ENCODE data around the gene SLC9A3.
A peak's percentile ranks its signal among the peaks of the same experiment; 100 is the strongest.

Gene SLC9A3

DNA sequence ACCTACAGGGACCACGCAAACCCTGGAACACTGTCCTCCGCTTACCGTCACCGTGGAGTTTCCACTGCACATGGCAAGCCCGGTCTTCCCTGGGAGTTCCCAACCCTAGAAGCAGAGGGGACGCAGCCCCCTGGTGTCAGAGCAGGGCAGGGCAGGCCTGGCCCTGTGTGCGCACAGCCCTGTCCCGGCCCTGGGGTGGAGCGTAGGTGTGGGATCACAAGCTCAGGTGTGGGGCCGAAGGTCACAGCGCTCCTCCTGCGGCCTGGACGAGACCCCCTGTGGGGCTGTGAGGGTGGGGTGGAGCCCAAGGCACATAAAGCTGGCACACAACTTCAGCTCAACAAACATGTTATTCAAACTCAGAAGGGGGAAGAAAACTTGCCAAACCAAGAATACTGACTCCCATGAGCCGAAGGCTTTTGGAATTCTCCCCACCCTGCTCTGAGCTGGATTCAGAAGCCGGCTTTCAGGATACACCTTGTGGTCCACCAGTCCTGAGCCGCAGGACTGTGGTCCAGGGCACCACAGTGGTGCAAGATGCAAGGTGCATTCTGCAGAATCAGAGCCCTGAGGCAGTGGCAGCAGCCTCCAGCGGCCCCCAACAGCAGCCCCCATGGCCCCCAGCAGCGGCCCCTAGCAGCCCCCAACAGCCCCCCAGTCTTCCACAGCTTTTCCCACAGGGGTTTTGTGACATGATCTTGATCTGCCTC, 93.1 kb downstream of the SLC9A3 start:
- Histone ChIP-seq H3K4me1 (ENCODE audit: insufficient read depth, poor library complexity, severe bottlenecking) (peaks cover 4% of the 10 kb centered on the region), H3K4me3 (ENCODE audit: severe bottlenecking) (no peak overlapping the region), H3K27ac (ENCODE audit: poor library complexity, severe bottlenecking) (no peak overlapping the region), H3K9me3 (ENCODE audit: severe bottlenecking) (no peaks in the 10 kb centered on the region), H3K27me3 (ENCODE audit: insufficient read depth, poor library complexity, severe bottlenecking) (no peaks in the 10 kb centered on the region), H3K36me3 (ENCODE audit: low read depth) (no peaks in the 10 kb centered on the region)
- DNase-seq (ENCODE audit: low spot score) (peak; percentile 82), ATAC-seq (ENCODE audit: low read depth) (peak; percentile 88)
- TF ChIP-seq, protein P1, sequence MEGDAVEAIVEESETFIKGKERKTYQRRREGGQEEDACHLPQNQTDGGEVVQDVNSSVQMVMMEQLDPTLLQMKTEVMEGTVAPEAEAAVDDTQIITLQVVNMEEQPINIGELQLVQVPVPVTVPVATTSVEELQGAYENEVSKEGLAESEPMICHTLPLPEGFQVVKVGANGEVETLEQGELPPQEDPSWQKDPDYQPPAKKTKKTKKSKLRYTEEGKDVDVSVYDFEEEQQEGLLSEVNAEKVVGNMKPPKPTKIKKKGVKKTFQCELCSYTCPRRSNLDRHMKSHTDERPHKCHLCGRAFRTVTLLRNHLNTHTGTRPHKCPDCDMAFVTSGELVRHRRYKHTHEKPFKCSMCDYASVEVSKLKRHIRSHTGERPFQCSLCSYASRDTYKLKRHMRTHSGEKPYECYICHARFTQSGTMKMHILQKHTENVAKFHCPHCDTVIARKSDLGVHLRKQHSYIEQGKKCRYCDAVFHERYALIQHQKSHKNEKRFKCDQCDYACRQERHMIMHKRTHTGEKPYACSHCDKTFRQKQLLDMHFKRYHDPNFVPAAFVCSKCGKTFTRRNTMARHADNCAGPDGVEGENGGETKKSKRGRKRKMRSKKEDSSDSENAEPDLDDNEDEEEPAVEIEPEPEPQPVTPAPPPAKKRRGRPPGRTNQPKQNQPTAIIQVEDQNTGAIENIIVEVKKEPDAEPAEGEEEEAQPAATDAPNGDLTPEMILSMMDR (IDR thresholded peaks at IDR 0.05; ENCODE audit: poor library complexity, severe bottlenecking): peak; percentile 79

DNA sequence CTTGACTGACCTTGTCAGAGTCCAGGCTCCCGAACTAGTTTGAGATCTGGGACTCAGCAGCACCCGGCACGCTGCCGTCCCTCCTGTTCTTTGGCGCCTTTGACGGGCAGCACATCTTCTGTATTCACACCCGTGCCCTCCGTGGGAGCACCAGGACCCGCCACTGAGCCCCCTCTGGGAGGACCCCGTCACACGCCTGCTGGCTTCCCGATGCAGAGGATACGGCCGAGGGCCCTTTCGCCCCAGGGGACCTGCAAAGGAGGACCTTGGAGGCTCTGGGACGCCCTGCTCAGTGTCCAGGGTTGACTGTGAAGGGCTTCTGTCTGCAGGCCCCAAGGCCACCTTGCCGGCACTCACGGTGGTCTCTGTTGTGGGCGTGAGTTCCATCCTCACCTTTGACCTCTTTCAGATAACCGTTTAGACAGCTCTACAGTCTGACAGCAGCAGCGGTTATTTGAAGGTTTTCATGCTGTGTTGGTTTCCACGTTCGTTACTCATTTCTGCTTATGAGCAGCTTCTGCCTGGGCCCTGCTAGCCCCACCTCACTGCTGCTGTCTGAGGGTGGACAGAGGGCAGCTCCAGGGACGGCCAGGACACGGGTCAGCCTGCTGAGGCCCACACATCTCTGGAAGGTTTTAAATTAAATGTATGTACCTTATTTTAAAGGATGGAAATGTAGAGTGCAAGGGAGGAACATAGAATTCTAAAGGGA, 93.9 kb downstream of the SLC9A3 start:
- Histone ChIP-seq H3K4me1 (ENCODE audit: insufficient read depth, poor library complexity, severe bottlenecking) (peaks cover 4% of the 10 kb centered on the region), H3K27me3 (ENCODE audit: insufficient read depth, poor library complexity, severe bottlenecking) (no peaks in the 10 kb centered on the region), H3K27ac (ENCODE audit: poor library complexity, severe bottlenecking) (no peak overlapping the region), H3K36me3 (ENCODE audit: low read depth) (no peaks in the 10 kb centered on the region), H3K9me3 (ENCODE audit: severe bottlenecking) (no peaks in the 10 kb centered on the region), H3K4me3 (ENCODE audit: severe bottlenecking) (no peak overlapping the region)
- peak; percentile 65 for DNase-seq (ENCODE audit: low spot score)
- no peak for ATAC-seq (ENCODE audit: low read depth)
- TF ChIP-seq, protein P1 (IDR thresholded peaks at IDR 0.05; ENCODE audit: poor library complexity, severe bottlenecking): no peak

DNA sequence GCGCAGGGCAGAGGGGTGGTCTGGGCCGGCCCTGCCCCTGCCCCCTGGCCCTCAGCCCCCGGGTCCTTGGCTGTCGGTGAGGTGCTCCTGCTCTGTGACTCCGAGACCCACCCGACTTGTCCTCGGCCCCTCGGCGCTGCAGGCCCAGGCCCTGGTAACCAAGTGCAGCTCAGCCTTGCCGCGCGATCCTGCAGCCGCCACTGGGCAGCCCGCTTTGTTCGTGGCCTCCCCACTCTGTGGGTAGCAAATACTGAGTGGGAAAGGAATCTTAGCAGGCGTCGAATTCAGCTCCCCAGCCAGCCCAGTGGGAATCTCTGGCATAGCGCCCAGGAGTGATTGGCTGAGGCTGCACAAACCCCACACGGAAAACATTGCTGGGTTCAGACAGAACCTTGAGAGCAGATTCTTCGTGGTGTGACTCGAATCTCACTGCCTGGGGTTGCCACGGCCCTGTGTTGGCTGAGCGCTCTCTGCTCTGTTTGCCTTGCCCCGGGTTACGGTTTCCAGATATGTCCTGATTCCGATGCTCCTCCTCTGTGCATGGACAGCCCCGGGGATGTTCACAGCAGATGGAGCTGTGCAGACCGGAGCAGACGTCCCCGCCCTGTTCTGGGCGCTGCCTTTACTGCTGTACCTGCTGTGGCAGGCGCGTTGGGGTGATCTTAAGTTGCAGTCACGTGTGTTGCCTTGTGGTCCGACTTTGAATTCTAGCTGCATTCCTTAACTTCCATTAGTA, 94.6 kb downstream of the SLC9A3 start:
- ATAC-seq (ENCODE audit: low read depth) (peak; percentile 62), DNase-seq (ENCODE audit: low spot score) (peak; percentile 69)
- Histone ChIP-seq H3K4me3 (ENCODE audit: severe bottlenecking) (no peak overlapping the region), H3K4me1 (ENCODE audit: insufficient read depth, poor library complexity, severe bottlenecking) (peaks cover 10% of the 10 kb centered on the region), H3K27ac (ENCODE audit: poor library complexity, severe bottlenecking) (no peak overlapping the region), H3K27me3 (ENCODE audit: insufficient read depth, poor library complexity, severe bottlenecking) (no peaks in the 10 kb centered on the region), H3K36me3 (ENCODE audit: low read depth) (no peaks in the 10 kb centered on the region), H3K9me3 (ENCODE audit: severe bottlenecking) (no peaks in the 10 kb centered on the region)
- TF ChIP-seq, protein P1 (IDR thresholded peaks at IDR 0.05; ENCODE audit: poor library complexity, severe bottlenecking): no peak

GRCh38 chr5:428754-429452, 95.3 kb downstream of the SLC9A3 start:
- Histone ChIP-seq H3K9me3 (ENCODE audit: severe bottlenecking) (no peaks in the 10 kb centered on the region), H3K4me1 (ENCODE audit: insufficient read depth, poor library complexity, severe bottlenecking) (peaks cover 12% of the 10 kb centered on the region), H3K27me3 (ENCODE audit: insufficient read depth, poor library complexity, severe bottlenecking) (no peaks in the 10 kb centered on the region), H3K27ac (ENCODE audit: poor library complexity, severe bottlenecking) (no peak overlapping the region), H3K36me3 (ENCODE audit: low read depth) (no peaks in the 10 kb centered on the region), H3K4me3 (ENCODE audit: severe bottlenecking) (no peak overlapping the region)
- ATAC-seq (ENCODE audit: low read depth) (no peak), DNase-seq (ENCODE audit: low spot score) (no peak)
- TF ChIP-seq, protein P1 (IDR thresholded peaks at IDR 0.05; ENCODE audit: poor library complexity, severe bottlenecking): no peak
